RWPE2 (cell line): ENCODE data around the gene TEX54.
"Not testable (repeated sequence)": the region's sequence is repeated elsewhere in the genome, so short reads cannot be mapped to it uniquely, and the experiment has no call there.

Experiments
- ATAC-seq: fragments of 200-7000 bp; cut with Tn5 transposase; 3 replicates; pipeline ENCODE4 v1.9.1; 2021; ENCODE audit warnings: low read depth
- DNase-seq: peaks from one replicate; pipeline ENCODE4 v3.0.0-alpha.2; 2020; ENCODE audit warnings: low spot score
- H3K27ac ChIP-seq: fragments of 450-650 bp; 2 replicates; pipeline ENCODE4 v1.5.1; 2017; ENCODE audit warnings: mild to moderate bottlenecking; ENCODE audit not compliant: poor library complexity, severe bottlenecking
- H3K27me3 ChIP-seq: fragments of 250-450 bp; sonication (Bioruptor Pico); 2 replicates; pipeline ENCODE4 v1.5.1; 2021; ENCODE audit warnings: mild to moderate bottlenecking, moderate library complexity; ENCODE audit not compliant: insufficient read depth, poor library complexity, severe bottlenecking
- H3K36me3 ChIP-seq: fragments of 250-450 bp; sonication (Bioruptor Pico); 2 replicates; pipeline ENCODE4 v1.5.1; 2020; ENCODE audit warnings: low read depth, mild to moderate bottlenecking, moderate library complexity
- H3K4me1 ChIP-seq: fragments of 250-450 bp; sonication (Bioruptor Pico); 2 replicates; pipeline ENCODE4 v1.5.1; 2021; ENCODE audit warnings: mild to moderate bottlenecking, moderate library complexity; ENCODE audit not compliant: insufficient read depth, poor library complexity, severe bottlenecking
- H3K4me3 ChIP-seq: fragments of 250-450 bp; sonication (Bioruptor Pico); 2 replicates; pipeline ENCODE4 v1.5.1; 2021; ENCODE audit warnings: mild to moderate bottlenecking, moderate library complexity; ENCODE audit not compliant: severe bottlenecking
- H3K9me3 ChIP-seq: fragments of 250-450 bp; sonication (Bioruptor Pico); 2 replicates; pipeline ENCODE4 v1.5.1; 2021; ENCODE audit warnings: mild to moderate bottlenecking, moderate library complexity; ENCODE audit not compliant: severe bottlenecking
- CTCF ChIP-seq: fragments of 450-650 bp; IDR thresholded peaks from one replicate; pipeline ENCODE4 v1.5.1; 2017; ENCODE audit warnings: mild to moderate bottlenecking, moderate library complexity; ENCODE audit not compliant: poor library complexity, severe bottlenecking

TEX54 gene

GRCh38 chr11:62839050-62839945, 6.7 kb upstream of the TEX54 start, which contains the start of gene WDR74:
WDR74 (minus strand) TSS chr11:62839590; CDS start chr11:62839570, 20 bp downstream.
- TF ChIP-seq CTCF = no peak

GRCh38 chr11:62835336-62835735, 2.7 kb upstream of the TEX54 start:
- peaks cover 41% of the 10 kb centered on the region for H3K36me3 ChIP-seq
- no peak overlapping the region for H3K27ac ChIP-seq
- H3K4me1 ChIP-seq = peaks cover 2% of the 10 kb centered on the region
- no peaks in the 10 kb centered on the region for H3K27me3 ChIP-seq
- no peak for DNase-seq
- H3K4me3 ChIP-seq = no peak overlapping the region
- no peak for TF ChIP-seq CTCF
- ATAC-seq = no peak
- no peaks in the 10 kb centered on the region for H3K9me3 ChIP-seq

More at GRCh38 chr11:62839050-62839945, 6.7 kb upstream of the TEX54 start, which contains the start of gene WDR74:
- Histone ChIP-seq H3K36me3 (peaks cover 35% of the 10 kb centered on the region), H3K27me3 (no peaks in the 10 kb centered on the region), H3K9me3 (no peaks in the 10 kb centered on the region), H3K27ac (peak within 1 kb of the TSS; percentile 97), H3K4me3 (peak within 1 kb of the TSS; percentile 85), H3K4me1 (peaks cover 11% of the 10 kb centered on the region)
- peak; percentile 89 for DNase-seq
- peak; percentile 35 for ATAC-seq

GRCh38 chr11:62831520-62832335, 913 bp downstream of the TEX54 start, which contains the start of gene STX5:
STX5 (minus strand) TSS chr11:62832051; CDS start chr11:62831243, 808 bp downstream.
- peak within 1 kb of the TSS; percentile 84 for H3K4me3 ChIP-seq
- H3K27me3 ChIP-seq = no peaks in the 10 kb centered on the region
- peak; percentile 89 for ATAC-seq
- peak within 1 kb of the TSS; percentile 50 for H3K27ac ChIP-seq
- no peak for TF ChIP-seq CTCF
- H3K36me3 ChIP-seq = peaks cover 57% of the 10 kb centered on the region
- peak; percentile 98 for DNase-seq
- H3K9me3 ChIP-seq = no peaks in the 10 kb centered on the region
- H3K4me1 ChIP-seq = peaks cover 4% of the 10 kb centered on the region

- H3K36me3 ChIP-seq = peaks cover 57% of the 10 kb centered on the region
- peak overlapping the region; percentile 50 for H3K27ac ChIP-seq
- no peak for TF ChIP-seq CTCF
- peaks cover 4% of the 10 kb centered on the region for H3K4me1 ChIP-seq
- no peaks in the 10 kb centered on the region for H3K9me3 ChIP-seq
- DNase-seq (no peak), ATAC-seq (no peak)
- H3K27me3 ChIP-seq = no peaks in the 10 kb centered on the region
- H3K4me3 ChIP-seq = peak overlapping the region; percentile 84
Measured at GRCh38 chr11:62830904-62831519, 1.6 kb downstream of the TEX54 start.

- not testable (repeated sequence) for H3K9me3 ChIP-seq, H3K27me3 ChIP-seq, DNase-seq, H3K4me1 ChIP-seq, ATAC-seq, H3K27ac ChIP-seq, H3K4me3 ChIP-seq
- H3K36me3 ChIP-seq = peaks cover 64% of the 10 kb centered on the region
Measured at GRCh38 chr11:62828130-62828529, 4.5 kb downstream of the TEX54 start.
